Left ventricle myocardium inferior (tissue), 1 donor: Measurements from ENCODE around the gene RAB6C. TPM values are rescaled to one million over a fixed set of nuclear protein-coding genes. Genes with fewer than 3 reads are reported as not detected.
"Not testable (repeated sequence)": the region's sequence is repeated elsewhere in the genome, so short reads cannot be mapped to it uniquely, and the experiment has no call there.

ENCODE experiments used
- DNase-seq: peaks from one replicate; pipeline ENCODE4 v3.0.0-alpha.2; 2020
- H3K27ac ChIP-seq: fragments of 200-600 bp; replicated peaks from 2 replicates; pipeline ENCODE4 v1.8.0; 2021
- H3K27me3 ChIP-seq: fragments of 200-600 bp; 2 replicates; pipeline ENCODE4 v1.8.0; 2021; ENCODE audit warnings: low read depth
- H3K36me3 ChIP-seq: fragments of 200-600 bp; 2 replicates; pipeline ENCODE4 v1.8.0; 2021
- H3K4me1 ChIP-seq: fragments of 200-600 bp; 2 replicates; pipeline ENCODE4 v1.8.0; 2021
- H3K4me3 ChIP-seq: fragments of 200-600 bp; 2 replicates; pipeline ENCODE4 v1.8.0; 2021; ENCODE audit warnings: mild to moderate bottlenecking, moderate library complexity
- H3K9me3 ChIP-seq: fragments of 200-600 bp; replicated peaks from 2 replicates; pipeline ENCODE4 v1.8.0; 2021
- intact Hi-C: fragments of 100-400 bp; cut with micrococcal nuclease; formaldehyde crosslinking; loops from one replicate; pipeline ENCODE4 v1.11.0; 2022
- total RNA-seq: library from RNA; stranded (reverse); fragmentation: NEBNext Ultra II Directional; extraction: Animal tissue kit (Norgen Biotek cat#: 25700); gene quantifications from one replicate; pipeline ENCODE4 v1.2.1, GENCODE V29; 2021
- TF ChIP-seq, protein P1 (sequence below): fragments of 200-600 bp; IDR thresholded peaks from 2 replicates; pipeline ENCODE4 v1.8.0; 2021; ENCODE audit warnings: antibody characterized with exemption, mild to moderate bottlenecking, borderline replicate concordance
- donor health status: DM: no; HTN: yes; CAD: no; lungs with severe emphysema.

RAB6C gene
- total RNA-seq, 1 donor from 2014 or later = 0.16 TPM

DNA sequence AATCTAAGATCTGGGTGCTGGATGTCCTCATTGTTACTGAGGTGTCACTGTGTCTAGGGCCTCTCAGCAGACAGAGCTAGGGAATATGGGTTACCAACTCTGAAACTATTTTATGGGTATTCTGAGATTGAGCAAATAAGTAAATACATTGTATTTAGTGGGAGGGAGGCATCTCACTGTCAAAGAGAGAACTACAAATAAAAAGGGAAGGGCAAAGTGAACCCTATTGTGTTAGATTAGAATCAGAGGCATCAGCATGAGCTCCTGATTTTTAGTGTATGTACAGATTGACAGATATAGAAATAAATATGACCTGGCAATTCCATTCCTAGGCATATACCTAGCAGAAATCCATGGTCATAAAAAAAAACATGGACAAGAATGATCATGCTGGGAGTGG lies 33.9 kb upstream of the RAB6C start:
- TF ChIP-seq, protein P1, sequence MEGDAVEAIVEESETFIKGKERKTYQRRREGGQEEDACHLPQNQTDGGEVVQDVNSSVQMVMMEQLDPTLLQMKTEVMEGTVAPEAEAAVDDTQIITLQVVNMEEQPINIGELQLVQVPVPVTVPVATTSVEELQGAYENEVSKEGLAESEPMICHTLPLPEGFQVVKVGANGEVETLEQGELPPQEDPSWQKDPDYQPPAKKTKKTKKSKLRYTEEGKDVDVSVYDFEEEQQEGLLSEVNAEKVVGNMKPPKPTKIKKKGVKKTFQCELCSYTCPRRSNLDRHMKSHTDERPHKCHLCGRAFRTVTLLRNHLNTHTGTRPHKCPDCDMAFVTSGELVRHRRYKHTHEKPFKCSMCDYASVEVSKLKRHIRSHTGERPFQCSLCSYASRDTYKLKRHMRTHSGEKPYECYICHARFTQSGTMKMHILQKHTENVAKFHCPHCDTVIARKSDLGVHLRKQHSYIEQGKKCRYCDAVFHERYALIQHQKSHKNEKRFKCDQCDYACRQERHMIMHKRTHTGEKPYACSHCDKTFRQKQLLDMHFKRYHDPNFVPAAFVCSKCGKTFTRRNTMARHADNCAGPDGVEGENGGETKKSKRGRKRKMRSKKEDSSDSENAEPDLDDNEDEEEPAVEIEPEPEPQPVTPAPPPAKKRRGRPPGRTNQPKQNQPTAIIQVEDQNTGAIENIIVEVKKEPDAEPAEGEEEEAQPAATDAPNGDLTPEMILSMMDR = no peak
- DNase-seq = no peak
- intact Hi-C loops = no loop called here

DNA sequence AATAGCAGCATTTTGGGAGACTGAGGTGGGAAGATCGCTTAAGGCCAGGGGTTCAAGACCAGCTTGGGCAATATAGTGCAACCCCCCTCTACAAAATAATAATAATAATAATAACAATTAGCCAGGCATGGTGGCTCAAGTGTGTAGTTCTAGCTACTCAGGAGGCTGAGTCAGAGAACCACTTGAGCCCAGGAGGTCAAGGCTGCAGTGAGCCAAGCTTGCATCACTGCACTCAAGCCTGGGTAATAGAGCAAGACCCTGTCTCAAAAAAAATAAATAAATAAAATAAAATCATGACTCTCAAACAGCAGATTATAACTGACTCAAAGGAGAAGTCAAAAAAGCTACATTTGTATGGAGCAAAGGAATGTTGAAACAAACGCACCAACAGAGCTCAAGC lies 31.8 kb upstream of the RAB6C start:
- H3K36me3 ChIP-seq, H3K27ac ChIP-seq, H3K4me1 ChIP-seq, DNase-seq, H3K9me3 ChIP-seq, H3K4me3 ChIP-seq, intact Hi-C loops: not testable (repeated sequence)
- H3K27me3 ChIP-seq = peaks cover 12% of the 10 kb centered on the region

More for the DNA sequence above, 33.9 kb upstream of the RAB6C start:
- H3K27me3 ChIP-seq = peaks cover 12% of the 10 kb centered on the region
- H3K4me1 ChIP-seq = no peaks in the 10 kb centered on the region
- no peaks in the 10 kb centered on the region for H3K36me3 ChIP-seq
- H3K27ac ChIP-seq = no peak overlapping the region
- no peak overlapping the region for H3K4me3 ChIP-seq
- H3K9me3 ChIP-seq = no peaks in the 10 kb centered on the region

DNA sequence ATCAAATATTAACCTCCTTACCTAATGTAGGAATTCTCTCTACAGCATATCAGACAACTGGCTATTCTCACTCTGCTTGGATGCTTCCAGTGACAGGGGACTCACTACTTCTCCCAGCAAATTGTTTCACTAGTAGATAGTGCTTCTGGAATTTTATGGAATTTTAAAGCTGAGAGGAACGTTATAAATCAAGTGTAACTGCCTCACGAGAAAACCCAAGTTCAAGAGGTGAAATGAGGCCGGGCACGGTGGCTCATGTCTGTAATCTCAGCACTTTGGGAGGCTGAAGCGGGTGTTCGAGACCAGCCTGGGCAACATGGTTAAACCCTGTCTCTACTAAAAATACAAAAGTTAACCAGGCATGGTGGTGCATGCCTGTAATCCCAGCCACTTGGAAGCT lies 23.3 kb upstream of the RAB6C start:
- H3K27me3 ChIP-seq = peaks cover 13% of the 10 kb centered on the region
- H3K4me3 ChIP-seq, H3K27ac ChIP-seq, H3K36me3 ChIP-seq, H3K4me1 ChIP-seq, H3K9me3 ChIP-seq, DNase-seq, intact Hi-C loops: not testable (repeated sequence)

DNA sequence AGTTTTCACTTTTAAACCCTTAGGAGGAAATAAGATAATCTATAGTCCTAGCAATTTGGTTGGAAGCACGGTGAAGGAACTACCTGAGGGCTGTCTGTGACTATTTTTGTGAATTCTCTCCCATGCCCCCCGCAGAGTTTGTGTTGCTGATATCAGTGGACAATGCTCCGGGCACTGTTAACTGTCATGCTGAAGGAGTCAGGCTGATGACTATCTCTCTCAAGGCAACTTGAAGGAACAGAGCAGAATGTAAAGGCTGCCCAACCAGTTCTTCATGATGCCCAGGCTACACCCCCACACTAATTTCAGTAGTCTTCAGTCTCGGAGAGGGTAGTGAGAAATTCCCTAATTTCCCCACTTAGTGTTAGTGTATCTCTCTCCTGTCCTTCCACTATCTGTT lies 21.6 kb upstream of the RAB6C start:
- Histone ChIP-seq H3K27ac (no peak overlapping the region), H3K36me3 (no peaks in the 10 kb centered on the region), H3K27me3 (peaks cover 19% of the 10 kb centered on the region), H3K4me3 (no peak overlapping the region), H3K9me3 (no peaks in the 10 kb centered on the region), H3K4me1 (no peaks in the 10 kb centered on the region)
- no peak for DNase-seq
- intact Hi-C loops = no loop called here
- TF ChIP-seq, protein P1 = no peak

DNA sequence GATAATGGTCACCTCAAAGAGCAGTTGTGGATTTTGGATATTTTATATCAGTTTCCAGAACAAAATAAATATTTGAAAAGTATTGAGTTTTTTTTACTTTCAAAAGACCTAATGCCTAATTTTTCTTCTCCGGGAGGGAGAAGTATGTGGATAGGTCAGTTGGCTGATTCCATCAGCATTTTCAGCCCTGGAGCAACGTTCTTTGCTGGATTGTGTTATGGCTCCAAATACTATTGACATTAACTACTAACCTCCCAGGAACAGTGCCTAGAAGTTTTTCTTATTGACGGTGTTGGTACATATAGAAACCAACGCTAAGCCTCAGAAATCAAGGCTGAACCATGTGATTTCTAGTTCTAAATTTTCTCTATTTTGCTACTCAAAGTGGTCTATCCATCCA lies 20.7 kb upstream of the RAB6C start:
- intact Hi-C loops, H3K36me3 ChIP-seq, H3K4me3 ChIP-seq, DNase-seq, H3K27ac ChIP-seq, H3K4me1 ChIP-seq, H3K9me3 ChIP-seq: not testable (repeated sequence)
- H3K27me3 ChIP-seq = peaks cover 19% of the 10 kb centered on the region

DNA sequence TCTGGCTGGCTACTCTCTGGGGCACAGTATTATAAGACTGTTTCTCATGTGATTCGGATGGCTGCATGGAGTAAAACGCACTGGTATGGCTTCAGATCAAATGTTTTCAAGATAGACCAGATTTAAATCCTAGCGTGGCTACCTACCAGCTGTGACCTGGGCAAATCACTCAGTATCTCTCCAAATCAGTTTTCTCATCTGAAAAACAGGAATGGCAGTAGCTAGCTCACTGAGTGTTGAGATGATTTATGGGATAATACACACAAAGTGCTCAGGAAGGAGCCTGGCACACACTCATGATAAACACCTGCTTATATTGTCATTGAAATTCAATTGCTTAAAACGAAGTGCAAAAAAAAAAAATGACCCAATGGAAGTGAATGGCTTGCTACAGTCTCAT lies 10.9 kb upstream of the RAB6C start:
- H3K27ac ChIP-seq = not testable (repeated sequence)

DNA sequence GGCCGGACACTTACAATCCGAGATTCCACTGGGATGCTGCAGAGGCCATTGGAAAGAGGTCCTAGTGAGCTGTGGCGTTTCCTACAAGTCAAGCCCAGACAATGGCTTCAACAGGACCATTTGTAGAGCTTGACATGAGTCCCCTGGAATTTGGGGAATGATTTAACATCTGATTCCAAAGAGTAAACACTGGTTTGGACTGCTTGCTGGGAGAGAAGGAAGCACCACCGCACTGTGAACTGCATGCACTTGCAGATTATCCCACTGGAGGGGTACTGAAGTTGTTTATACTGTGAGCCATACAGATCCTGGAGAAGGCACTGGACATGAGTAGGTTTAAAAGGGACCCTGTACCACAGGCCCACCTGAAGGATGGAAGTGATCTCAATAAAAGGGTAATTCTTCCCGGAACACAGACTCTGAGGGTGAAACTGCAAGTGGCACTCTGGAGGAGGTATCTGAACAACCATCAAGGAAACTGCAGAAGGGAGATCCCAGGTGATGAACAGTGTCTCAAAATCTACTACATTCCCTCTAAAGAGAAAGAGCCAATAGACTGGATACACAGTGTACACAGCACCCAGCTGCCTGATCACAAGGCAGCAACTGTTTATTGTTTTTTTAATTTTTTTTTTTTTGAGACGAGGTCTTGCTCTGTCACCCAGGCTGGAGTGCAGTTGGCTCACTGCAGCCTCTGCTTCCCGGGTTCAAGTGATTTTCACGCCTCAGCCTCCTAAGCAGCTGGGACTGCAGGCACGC lies 4.3 kb upstream of the RAB6C start:
- TF ChIP-seq, protein P1 = no peak
- H3K9me3 ChIP-seq = no peaks in the 10 kb centered on the region
- no peak for DNase-seq
- no peak overlapping the region for H3K27ac ChIP-seq
- peaks cover 67% of the 10 kb centered on the region for H3K27me3 ChIP-seq
- peaks cover 8% of the 10 kb centered on the region for H3K4me1 ChIP-seq
- no peaks in the 10 kb centered on the region for H3K36me3 ChIP-seq
- intact Hi-C loops = no loop called here
- no peak overlapping the region for H3K4me3 ChIP-seq

More for the DNA sequence above, 10.9 kb upstream of the RAB6C start:
- H3K4me3 ChIP-seq, H3K36me3 ChIP-seq, H3K9me3 ChIP-seq, H3K4me1 ChIP-seq, DNase-seq, intact Hi-C loops: not testable (repeated sequence)
- H3K27me3 ChIP-seq = peaks cover 37% of the 10 kb centered on the region

DNA sequence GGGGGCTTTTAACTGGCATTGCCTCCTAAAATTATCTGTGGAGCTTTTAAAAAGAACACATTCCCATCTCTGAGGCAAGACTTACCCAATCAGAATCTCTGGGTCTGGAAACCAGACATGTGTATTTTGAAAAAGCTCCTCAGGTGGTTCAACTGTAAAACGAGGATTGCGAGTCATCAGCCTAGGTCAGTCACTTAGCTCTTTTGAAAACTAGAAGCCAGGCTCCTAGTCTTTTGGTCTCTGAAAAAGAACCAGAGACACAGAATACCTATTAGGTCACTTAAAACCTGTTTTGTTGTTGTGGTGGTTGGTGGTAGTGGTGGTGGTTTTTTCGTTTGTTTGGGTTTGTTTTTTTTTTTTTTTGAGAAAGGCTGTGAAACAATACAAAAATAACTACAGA lies 2.5 kb upstream of the RAB6C start:
- H3K4me3 ChIP-seq, H3K4me1 ChIP-seq, H3K27ac ChIP-seq, intact Hi-C loops, H3K36me3 ChIP-seq, H3K9me3 ChIP-seq, DNase-seq: not testable (repeated sequence)
- H3K27me3 ChIP-seq = peaks cover 74% of the 10 kb centered on the region
